ENCODE measurements around the gene IPPK.

DNA sequence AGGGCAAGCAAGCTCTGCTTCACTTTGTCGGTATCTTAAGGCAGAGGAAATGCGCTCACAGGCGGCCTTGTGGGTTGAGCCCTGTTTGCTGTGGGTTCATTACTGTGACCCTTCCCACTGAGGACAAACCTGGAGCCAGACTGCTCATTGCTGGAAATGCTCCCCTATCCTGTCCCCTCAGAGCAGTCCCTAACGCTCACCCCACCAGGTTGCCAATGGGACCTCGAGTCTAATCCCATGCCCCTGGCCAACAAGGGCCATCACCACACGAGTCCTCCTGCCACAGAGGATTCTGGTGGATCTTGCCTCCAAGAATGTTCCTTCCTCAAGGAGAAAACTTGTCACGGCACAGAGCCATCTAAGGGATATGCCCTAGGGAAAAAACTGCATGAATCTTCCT lies 14.6 kb downstream of the IPPK start:
- TF ChIP-seq, protein P1, sequence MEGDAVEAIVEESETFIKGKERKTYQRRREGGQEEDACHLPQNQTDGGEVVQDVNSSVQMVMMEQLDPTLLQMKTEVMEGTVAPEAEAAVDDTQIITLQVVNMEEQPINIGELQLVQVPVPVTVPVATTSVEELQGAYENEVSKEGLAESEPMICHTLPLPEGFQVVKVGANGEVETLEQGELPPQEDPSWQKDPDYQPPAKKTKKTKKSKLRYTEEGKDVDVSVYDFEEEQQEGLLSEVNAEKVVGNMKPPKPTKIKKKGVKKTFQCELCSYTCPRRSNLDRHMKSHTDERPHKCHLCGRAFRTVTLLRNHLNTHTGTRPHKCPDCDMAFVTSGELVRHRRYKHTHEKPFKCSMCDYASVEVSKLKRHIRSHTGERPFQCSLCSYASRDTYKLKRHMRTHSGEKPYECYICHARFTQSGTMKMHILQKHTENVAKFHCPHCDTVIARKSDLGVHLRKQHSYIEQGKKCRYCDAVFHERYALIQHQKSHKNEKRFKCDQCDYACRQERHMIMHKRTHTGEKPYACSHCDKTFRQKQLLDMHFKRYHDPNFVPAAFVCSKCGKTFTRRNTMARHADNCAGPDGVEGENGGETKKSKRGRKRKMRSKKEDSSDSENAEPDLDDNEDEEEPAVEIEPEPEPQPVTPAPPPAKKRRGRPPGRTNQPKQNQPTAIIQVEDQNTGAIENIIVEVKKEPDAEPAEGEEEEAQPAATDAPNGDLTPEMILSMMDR (IDR thresholded peaks at IDR 0.05): no peak
- TF ChIP-seq POLR2A (IDR thresholded peaks at IDR 0.05): no peak

Data from lower leg skin (tissue), 3 donors.